ENCODE measurements around the gene ZC2HC1B.

Gene ZC2HC1B

GRCh38 chr6:143934331-143934730 is 70.1 kb downstream of the ZC2HC1B start:
- no peak for TF ChIP-seq CTCF (IDR thresholded peaks at IDR 0.05; ENCODE audit: low read depth, low read length, missing control alignments)
- DNase-seq (ENCODE audit: low read depth), result no peak
- no peak overlapping the region for H3K4me3 ChIP-seq (ENCODE audit: low read depth, low read length)

- no peak for TF ChIP-seq CTCF (IDR thresholded peaks at IDR 0.05; ENCODE audit: low read depth, low read length, missing control alignments)
- H3K4me3 ChIP-seq (ENCODE audit: low read depth, low read length), result no peak overlapping the region
- no peak for DNase-seq (ENCODE audit: low read depth)
Measured at GRCh38 chr6:143934867-143935266, 70.6 kb downstream of the ZC2HC1B start.

GRCh38 chr6:143936347-143936746 is 72.1 kb downstream of the ZC2HC1B start:
- TF ChIP-seq CTCF (IDR thresholded peaks at IDR 0.05; ENCODE audit: low read depth, low read length, missing control alignments), result no peak
- no peak for DNase-seq (ENCODE audit: low read depth)
- H3K4me3 ChIP-seq (ENCODE audit: low read depth, low read length), result no peak overlapping the region

GRCh38 chr6:143936778-143937667 is 72.7 kb downstream of the ZC2HC1B start:
- TF ChIP-seq CTCF (IDR thresholded peaks at IDR 0.05; ENCODE audit: low read depth, low read length, missing control alignments), result no peak
- no peak overlapping the region for H3K4me3 ChIP-seq (ENCODE audit: low read depth, low read length)
- DNase-seq (ENCODE audit: low read depth), result no peak

- no peak overlapping the region for H3K4me3 ChIP-seq (ENCODE audit: low read depth, low read length)
- no peak for DNase-seq (ENCODE audit: low read depth)
- no peak for TF ChIP-seq CTCF (IDR thresholded peaks at IDR 0.05; ENCODE audit: low read depth, low read length, missing control alignments)
Measured at GRCh38 chr6:143937668-143937970, 73.3 kb downstream of the ZC2HC1B start.

GRCh38 chr6:143939364-143939763 is 75.1 kb downstream of the ZC2HC1B start:
- DNase-seq (ENCODE audit: low read depth), result no peak
- no peak for TF ChIP-seq CTCF (IDR thresholded peaks at IDR 0.05; ENCODE audit: low read depth, low read length, missing control alignments)
- H3K4me3 ChIP-seq (ENCODE audit: low read depth, low read length), result no peak overlapping the region
